ENCODE measurements around the gene KLHL24. TPM values are rescaled to one million over a fixed set of nuclear protein-coding genes. Genes with fewer than 3 reads are reported as not detected.

The KLHL24 gene
- total and polyA plus RNA-seq, 2 of the 13 experiments (the other 11 are each of a cell fraction or from before 2014, with no cell fraction given), result 6.9 to 15.7 TPM

DNA sequence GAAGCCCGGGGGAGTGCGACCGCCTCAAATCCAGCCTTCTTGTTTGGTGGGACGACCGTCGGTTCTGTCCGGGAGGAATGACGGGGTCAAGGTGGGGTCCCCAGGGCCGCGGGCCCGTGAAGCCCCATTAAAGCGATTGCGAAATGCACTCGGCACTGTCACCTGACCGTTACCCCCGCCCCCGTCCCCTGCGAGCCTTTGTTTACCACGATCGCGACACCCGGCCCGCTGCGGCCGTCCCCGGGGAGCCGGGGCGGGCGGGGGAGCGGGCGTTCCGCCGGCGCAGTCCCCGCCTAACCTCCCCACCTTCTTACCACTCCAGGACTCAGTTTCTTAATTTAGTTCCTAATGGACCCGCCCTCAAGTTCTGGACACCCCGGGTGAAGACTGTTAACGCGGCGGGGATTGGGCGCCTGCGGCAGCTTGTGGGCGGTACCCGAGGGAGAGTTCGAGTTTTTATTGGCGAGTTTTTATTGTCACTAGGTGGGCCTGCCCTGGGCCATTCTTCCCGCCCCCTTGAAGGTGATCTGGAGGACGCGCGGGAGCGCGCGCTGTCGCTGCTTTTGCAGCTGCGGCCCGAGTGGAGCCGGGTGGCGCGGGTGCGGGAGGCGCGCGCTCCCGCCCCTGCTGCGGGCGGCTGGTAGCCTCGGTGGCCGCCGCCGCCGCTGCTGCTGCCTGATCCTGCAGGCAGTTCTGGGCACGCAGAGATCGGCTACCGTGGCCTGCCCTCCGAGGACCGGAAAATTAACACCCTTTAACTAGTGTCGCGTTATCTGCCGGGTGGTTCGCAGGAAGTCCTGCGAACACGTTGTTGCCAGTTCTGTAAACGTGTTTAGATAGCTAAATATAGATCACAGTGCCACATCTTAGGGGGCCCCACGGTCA lies 1.0 kb downstream of the KLHL24 start (continued):
- no peak for TF ChIP-seq FUBP1 (CRISPR knock-in tag; IDR thresholded peaks at IDR 0.05; ENCODE audit: borderline replicate concordance)
- peak; percentile 10 for TF ChIP-seq RARA (CRISPR knock-in tag; IDR thresholded peaks at IDR 0.05)
- peak; percentile 76 for TF ChIP-seq SP2 (CRISPR knock-in tag; IDR thresholded peaks at IDR 0.05)
- no peak for TF ChIP-seq PCBP2 (optimal IDR thresholded peaks at IDR 0.05; ENCODE audit: low read depth, low read length, poor library complexity, severe bottlenecking)
- TF ChIP-seq ZNF10 (CRISPR knock-in tag; IDR thresholded peaks at IDR 0.05; ENCODE audit: borderline replicate concordance, low read depth), result no peak
- peak; percentile 38; the same call in 1 of the 2 replicates for TF ChIP-seq MED1 (CRISPR knock-in tag; IDR thresholded peaks at IDR 0.05)
- TF ChIP-seq CBX2 (IDR thresholded peaks at IDR 0.05; ENCODE audit: low read depth, low read length), result no peak
- no peak for TF ChIP-seq CBX2 (CRISPR knock-in tag; IDR thresholded peaks at IDR 0.05; ENCODE audit: low read depth)
- no peak for TF ChIP-seq ZNF782 (CRISPR knock-in tag; IDR thresholded peaks at IDR 0.05; ENCODE audit: borderline replicate concordance)
- no peak for TF ChIP-seq FOSL2 (CRISPR knock-in tag; IDR thresholded peaks at IDR 0.05)
- TF ChIP-seq SRSF1 (optimal IDR thresholded peaks at IDR 0.05; ENCODE audit: low read depth, low read length), result peak; percentile 40
- TF ChIP-seq, protein P1, sequence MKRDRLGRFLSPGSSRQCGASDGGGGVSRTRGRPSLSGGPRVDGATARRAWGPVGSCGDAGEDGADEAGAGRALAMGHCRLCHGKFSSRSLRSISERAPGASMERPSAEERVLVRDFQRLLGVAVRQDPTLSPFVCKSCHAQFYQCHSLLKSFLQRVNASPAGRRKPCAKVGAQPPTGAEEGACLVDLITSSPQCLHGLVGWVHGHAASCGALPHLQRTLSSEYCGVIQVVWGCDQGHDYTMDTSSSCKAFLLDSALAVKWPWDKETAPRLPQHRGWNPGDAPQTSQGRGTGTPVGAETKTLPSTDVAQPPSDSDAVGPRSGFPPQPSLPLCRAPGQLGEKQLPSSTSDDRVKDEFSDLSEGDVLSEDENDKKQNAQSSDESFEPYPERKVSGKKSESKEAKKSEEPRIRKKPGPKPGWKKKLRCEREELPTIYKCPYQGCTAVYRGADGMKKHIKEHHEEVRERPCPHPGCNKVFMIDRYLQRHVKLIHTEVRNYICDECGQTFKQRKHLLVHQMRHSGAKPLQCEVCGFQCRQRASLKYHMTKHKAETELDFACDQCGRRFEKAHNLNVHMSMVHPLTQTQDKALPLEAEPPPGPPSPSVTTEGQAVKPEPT (CRISPR knock-in tag; IDR thresholded peaks at IDR 0.05; ENCODE audit: low read depth), result no peak
- TF ChIP-seq ZFP62 (CRISPR knock-in tag; IDR thresholded peaks at IDR 0.05), result no peak
- TF ChIP-seq NFE2L2 (IDR thresholded peaks at IDR 0.05; ENCODE audit: low read length), result no peak
- peak; percentile 58; the same call in 1 of the 2 replicates for TF ChIP-seq ZNF441 (CRISPR knock-in tag; IDR thresholded peaks at IDR 0.05; ENCODE audit: borderline replicate concordance)
- no peak for TF ChIP-seq ZNF713 (CRISPR knock-in tag; IDR thresholded peaks at IDR 0.05)
- no peak for TF ChIP-seq HDAC6 (IDR thresholded peaks at IDR 0.05; ENCODE audit: low read depth, low read length)
- TF ChIP-seq, protein P2, sequence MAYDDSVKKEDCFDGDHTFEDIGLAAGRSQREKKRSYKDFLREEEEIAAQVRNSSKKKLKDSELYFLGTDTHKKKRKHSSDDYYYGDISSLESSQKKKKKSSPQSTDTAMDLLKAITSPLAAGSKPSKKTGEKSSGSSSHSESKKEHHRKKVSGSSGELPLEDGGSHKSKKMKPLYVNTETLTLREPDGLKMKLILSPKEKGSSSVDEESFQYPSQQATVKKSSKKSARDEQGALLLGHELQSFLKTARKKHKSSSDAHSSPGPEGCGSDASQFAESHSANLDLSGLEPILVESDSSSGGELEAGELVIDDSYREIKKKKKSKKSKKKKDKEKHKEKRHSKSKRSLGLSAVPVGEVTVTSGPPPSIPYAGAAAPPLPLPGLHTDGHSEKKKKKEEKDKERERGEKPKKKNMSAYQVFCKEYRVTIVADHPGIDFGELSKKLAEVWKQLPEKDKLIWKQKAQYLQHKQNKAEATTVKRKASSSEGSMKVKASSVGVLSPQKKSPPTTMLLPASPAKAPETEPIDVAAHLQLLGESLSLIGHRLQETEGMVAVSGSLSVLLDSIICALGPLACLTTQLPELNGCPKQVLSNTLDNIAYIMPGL (CRISPR knock-in tag; IDR thresholded peaks at IDR 0.05; ENCODE audit: borderline replicate concordance in 1 of 2, low read depth in 1 of 2), result peak in 1 of 2 experiments; percentile 28; a peak in 1 of 4 replicates
- TF ChIP-seq KDM5A (IDR thresholded peaks at IDR 0.05; ENCODE audit: borderline replicate concordance, low read length), result peak; percentile 65; the same call in 1 of the 2 replicates
- peak; percentile 97 for TF ChIP-seq CEBPB (IDR thresholded peaks at IDR 0.05; ENCODE audit: borderline replicate concordance, low read depth, low read length)
- TF ChIP-seq ZMYM4 (CRISPR knock-in tag; IDR thresholded peaks at IDR 0.05), result peak; percentile 4; the same call in 1 of the 2 replicates
- TF ChIP-seq ZNF260 (CRISPR knock-in tag; IDR thresholded peaks at IDR 0.05; ENCODE audit: borderline replicate concordance, low read depth), result no peak
- TF ChIP-seq NAIF1 (CRISPR knock-in tag; IDR thresholded peaks at IDR 0.05; ENCODE audit: borderline replicate concordance), result no peak

Measured in HepG2 (cell line).